Activated naive CD8-positive, alpha-beta T cell treated with anti-CD3 and anti-CD28 coated beads, Interleukin-2, amount 10 ng/mL, durations not matched to agents 7 days and 5 days (primary cell): Measurements from ENCODE around the gene CEMIP. TPM values are rescaled to one million over a fixed set of nuclear protein-coding genes. Genes with fewer than 3 reads are reported as not detected.

Experiments
- ATAC-seq: fragments of 150-1000 bp; cut with Tn5 transposase; one replicate; pipeline ENCODE4 v1.10.0; 2021; ENCODE audit warnings: low read depth, moderate library complexity
- POLR2A ChIA-PET: fragments of 350-600 bp; sonication (Branson Sonifier 250); formaldehyde crosslinking; loops from one replicate; lab custom pipeline; 2021; ENCODE audit warnings: antibody characterized with exemption; lab: Charles Lee
- DNase-seq: peaks from one replicate; pipeline ENCODE4 v3.0.0; 2021
- H3K27ac Mint-ChIP-seq: one replicate; pipeline ENCODE4 v1.8.0; 2022; ENCODE audit warnings: mild to moderate bottlenecking, mixed read lengths
- H3K27me3 Mint-ChIP-seq: one replicate; pipeline ENCODE4 v1.8.0; 2022; ENCODE audit warnings: mild to moderate bottlenecking, moderate library complexity, mixed read lengths
- H3K36me3 Mint-ChIP-seq: one replicate; pipeline ENCODE4 v1.8.0; 2021; ENCODE audit warnings: mild to moderate bottlenecking, mixed read lengths
- H3K4me1 Mint-ChIP-seq: one replicate; pipeline ENCODE4 v1.8.0; 2021; ENCODE audit warnings: mixed read lengths
- H3K4me3 Mint-ChIP-seq: one replicate; pipeline ENCODE4 v1.8.0; 2022; ENCODE audit warnings: mild to moderate bottlenecking, moderate library complexity, mixed read lengths
- H3K9me3 Mint-ChIP-seq: one replicate; pipeline ENCODE4 v1.8.0; 2021; ENCODE audit warnings: mixed read lengths
- total RNA-seq, 2 experiments: library from RNA; stranded (reverse); gene quantifications; one replicate each; pipeline ENCODE4 v1.2.3, GENCODE V29; 2021

The CEMIP gene
- total RNA-seq, 2 experiments from 2014 or later = 0.23 TPM; not detected in 1

- POLR2A ChIA-PET = no interaction called here
- H3K9me3 Mint-ChIP-seq = no peaks in the 10 kb centered on the region
- no peak overlapping the region for H3K27ac Mint-ChIP-seq
- ATAC-seq (no peak), DNase-seq (no peak)
- H3K27me3 Mint-ChIP-seq = peaks cover 12% of the 10 kb centered on the region
- H3K36me3 Mint-ChIP-seq = no peaks in the 10 kb centered on the region
- no peak overlapping the region for H3K4me3 Mint-ChIP-seq
- H3K4me1 Mint-ChIP-seq = no peaks in the 10 kb centered on the region
Measured at GRCh38 chr15:80823120-80823519, 44.0 kb downstream of the CEMIP start.

GRCh38 chr15:80823995-80824394 lies 44.8 kb downstream of the CEMIP start:
- H3K36me3 Mint-ChIP-seq = no peaks in the 10 kb centered on the region
- no peak overlapping the region for H3K27ac Mint-ChIP-seq
- ATAC-seq (no peak), DNase-seq (no peak)
- no peaks in the 10 kb centered on the region for H3K9me3 Mint-ChIP-seq
- H3K27me3 Mint-ChIP-seq = peaks cover 7% of the 10 kb centered on the region
- no peaks in the 10 kb centered on the region for H3K4me1 Mint-ChIP-seq
- POLR2A ChIA-PET = no interaction called here
- no peak overlapping the region for H3K4me3 Mint-ChIP-seq

- no peak for DNase-seq
- Mint-ChIP-seq H3K4me3 (no peak overlapping the region), H3K9me3 (no peaks in the 10 kb centered on the region), H3K36me3 (no peaks in the 10 kb centered on the region), H3K4me1 (no peaks in the 10 kb centered on the region), H3K27ac (no peak overlapping the region), H3K27me3 (peaks cover 4% of the 10 kb centered on the region)
- ATAC-seq = no peak
- POLR2A ChIA-PET = no interaction called here
Measured at GRCh38 chr15:80825361-80826030, 46.3 kb downstream of the CEMIP start.

- no peak overlapping the region for H3K27ac Mint-ChIP-seq
- H3K4me1 Mint-ChIP-seq = no peaks in the 10 kb centered on the region
- H3K36me3 Mint-ChIP-seq = no peaks in the 10 kb centered on the region
- no peak for ATAC-seq
- H3K27me3 Mint-ChIP-seq = peaks cover 5% of the 10 kb centered on the region
- H3K9me3 Mint-ChIP-seq = no peaks in the 10 kb centered on the region
- POLR2A ChIA-PET = no interaction called here
- no peak for DNase-seq
- H3K4me3 Mint-ChIP-seq = no peak overlapping the region
Measured at GRCh38 chr15:80828796-80829195, 49.6 kb downstream of the CEMIP start.

GRCh38 chr15:80830677-80831076 lies 51.5 kb downstream of the CEMIP start:
- Mint-ChIP-seq H3K27ac (no peak overlapping the region), H3K27me3 (peaks cover 7% of the 10 kb centered on the region)

GRCh38 chr15:80831192-80831591 lies 52.0 kb downstream of the CEMIP start:
- H3K27me3 Mint-ChIP-seq = peaks cover 7% of the 10 kb centered on the region
- DNase-seq (no peak), ATAC-seq (no peak)
- peak overlapping the region; percentile 8 for H3K27ac Mint-ChIP-seq
- POLR2A ChIA-PET = no interaction called here
- H3K4me1 Mint-ChIP-seq = no peaks in the 10 kb centered on the region
- no peak overlapping the region for H3K4me3 Mint-ChIP-seq
- H3K36me3 Mint-ChIP-seq = no peaks in the 10 kb centered on the region
- H3K9me3 Mint-ChIP-seq = no peaks in the 10 kb centered on the region

More at GRCh38 chr15:80830677-80831076, 51.5 kb downstream of the CEMIP start:
- DNase-seq = no peak
- ATAC-seq = no peak
- POLR2A ChIA-PET = no interaction called here
- H3K9me3 Mint-ChIP-seq = no peaks in the 10 kb centered on the region
- no peaks in the 10 kb centered on the region for H3K4me1 Mint-ChIP-seq
- no peaks in the 10 kb centered on the region for H3K36me3 Mint-ChIP-seq
- no peak overlapping the region for H3K4me3 Mint-ChIP-seq

- no peaks in the 10 kb centered on the region for H3K36me3 Mint-ChIP-seq
- H3K9me3 Mint-ChIP-seq = no peaks in the 10 kb centered on the region
- POLR2A ChIA-PET = no interaction called here
- H3K4me1 Mint-ChIP-seq = no peaks in the 10 kb centered on the region
- H3K27ac Mint-ChIP-seq = no peak overlapping the region
- no peak overlapping the region for H3K4me3 Mint-ChIP-seq
- no peak for ATAC-seq
- H3K27me3 Mint-ChIP-seq = peaks cover 7% of the 10 kb centered on the region
- no peak for DNase-seq
Measured at GRCh38 chr15:80831606-80832224, 52.5 kb downstream of the CEMIP start.

- H3K36me3 Mint-ChIP-seq = no peaks in the 10 kb centered on the region
- no peak overlapping the region for H3K4me3 Mint-ChIP-seq
- no peak overlapping the region for H3K27ac Mint-ChIP-seq
- peaks cover 7% of the 10 kb centered on the region for H3K27me3 Mint-ChIP-seq
- no peaks in the 10 kb centered on the region for H3K4me1 Mint-ChIP-seq
- DNase-seq (no peak), ATAC-seq (no peak)
- H3K9me3 Mint-ChIP-seq = no peaks in the 10 kb centered on the region
- POLR2A ChIA-PET = no interaction called here
Measured at GRCh38 chr15:80832686-80833085, 53.5 kb downstream of the CEMIP start.

GRCh38 chr15:80834402-80834801 lies 55.2 kb downstream of the CEMIP start:
- POLR2A ChIA-PET = no interaction called here
- Mint-ChIP-seq H3K27ac (no peak overlapping the region), H3K36me3 (no peaks in the 10 kb centered on the region), H3K4me1 (no peaks in the 10 kb centered on the region), H3K9me3 (no peaks in the 10 kb centered on the region), H3K4me3 (no peak overlapping the region), H3K27me3 (peaks cover 9% of the 10 kb centered on the region)
- DNase-seq (no peak), ATAC-seq (no peak)

- no peak for DNase-seq
- Mint-ChIP-seq H3K9me3 (no peaks in the 10 kb centered on the region), H3K27ac (no peak overlapping the region), H3K4me3 (no peak overlapping the region), H3K36me3 (no peaks in the 10 kb centered on the region), H3K27me3 (peaks cover 9% of the 10 kb centered on the region), H3K4me1 (no peaks in the 10 kb centered on the region)
- POLR2A ChIA-PET = no interaction called here
- ATAC-seq = no peak
Measured at GRCh38 chr15:80834906-80835305, 55.7 kb downstream of the CEMIP start.

- H3K27ac Mint-ChIP-seq = no peak overlapping the region
- H3K27me3 Mint-ChIP-seq = peaks cover 9% of the 10 kb centered on the region
- no peak overlapping the region for H3K4me3 Mint-ChIP-seq
- H3K9me3 Mint-ChIP-seq = no peaks in the 10 kb centered on the region
- no peaks in the 10 kb centered on the region for H3K4me1 Mint-ChIP-seq
- ATAC-seq (no peak), DNase-seq (no peak)
- H3K36me3 Mint-ChIP-seq = no peaks in the 10 kb centered on the region
- POLR2A ChIA-PET = no interaction called here
Measured at GRCh38 chr15:80835336-80835735, 56.2 kb downstream of the CEMIP start.

GRCh38 chr15:80836223-80836622 lies 57.1 kb downstream of the CEMIP start:
- Mint-ChIP-seq H3K27ac (no peak overlapping the region), H3K4me3 (no peak overlapping the region), H3K9me3 (no peaks in the 10 kb centered on the region), H3K4me1 (no peaks in the 10 kb centered on the region), H3K27me3 (peaks cover 8% of the 10 kb centered on the region), H3K36me3 (no peaks in the 10 kb centered on the region)
- ATAC-seq = no peak
- no peak for DNase-seq
- POLR2A ChIA-PET = no interaction called here

GRCh38 chr15:80837006-80837405 lies 57.8 kb downstream of the CEMIP start:
- no peak for ATAC-seq
- Mint-ChIP-seq H3K4me1 (no peaks in the 10 kb centered on the region), H3K36me3 (no peaks in the 10 kb centered on the region), H3K4me3 (no peak overlapping the region), H3K27ac (no peak overlapping the region), H3K9me3 (no peaks in the 10 kb centered on the region), H3K27me3 (peaks cover 8% of the 10 kb centered on the region)
- DNase-seq = no peak
- POLR2A ChIA-PET = no interaction called here

- no peak for ATAC-seq
- H3K36me3 Mint-ChIP-seq = no peaks in the 10 kb centered on the region
- no peak for DNase-seq
- H3K4me3 Mint-ChIP-seq = no peak overlapping the region
- POLR2A ChIA-PET = no interaction called here
- H3K27ac Mint-ChIP-seq = no peak overlapping the region
- H3K9me3 Mint-ChIP-seq = no peaks in the 10 kb centered on the region
- H3K27me3 Mint-ChIP-seq = peaks cover 8% of the 10 kb centered on the region
- no peaks in the 10 kb centered on the region for H3K4me1 Mint-ChIP-seq
Measured at GRCh38 chr15:80838012-80838411, 58.8 kb downstream of the CEMIP start.
